ENCODE measurements around the gene OSBP. TPM values are rescaled to one million over a fixed set of nuclear protein-coding genes. Genes with fewer than 3 reads are reported as not detected.

The OSBP gene
- total and polyA plus RNA-seq, 9 of the 15 experiments (the other 6 are each of a cell fraction or from before 2014, with no cell fraction given) = 11.7 to 49.0 (median 28.7) TPM

DNA sequence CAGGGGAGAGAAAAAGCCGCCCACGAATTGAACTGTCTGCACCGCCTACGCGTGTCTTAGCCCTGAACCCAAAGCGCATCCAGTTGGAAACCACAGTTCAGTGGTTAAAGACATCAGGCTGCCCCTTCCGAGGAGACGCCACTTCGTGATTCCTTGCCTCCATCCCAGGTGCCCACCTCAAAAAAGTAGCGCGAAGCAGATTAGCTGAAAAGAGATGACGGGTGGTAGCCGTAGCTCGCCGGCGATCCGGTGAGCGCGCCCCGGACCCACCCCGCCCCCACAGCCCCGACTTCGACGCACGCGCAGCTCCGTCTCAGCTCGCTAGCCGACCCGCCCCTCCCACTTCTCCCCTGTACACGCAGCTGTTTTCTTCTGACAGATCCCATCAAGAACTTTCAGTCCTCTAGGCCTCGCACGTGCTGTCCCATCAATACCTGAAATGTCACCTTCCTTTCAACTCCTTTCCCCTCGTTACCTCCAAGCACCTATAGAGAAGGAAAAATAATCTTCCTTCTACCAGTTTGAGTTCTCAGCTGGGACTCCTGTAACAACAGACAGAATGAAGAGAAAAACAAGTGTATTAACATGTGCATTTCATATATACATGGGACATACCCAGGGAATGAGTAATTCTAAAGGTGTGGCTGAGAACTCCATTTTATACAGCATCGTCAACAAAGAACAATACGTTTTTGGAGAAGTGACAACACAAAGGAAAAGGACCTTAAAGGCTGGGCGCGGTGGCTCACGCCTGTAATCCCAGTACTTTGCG lies 54.7 kb downstream of the OSBP start (continued):
- TF ChIP-seq, protein P1, sequence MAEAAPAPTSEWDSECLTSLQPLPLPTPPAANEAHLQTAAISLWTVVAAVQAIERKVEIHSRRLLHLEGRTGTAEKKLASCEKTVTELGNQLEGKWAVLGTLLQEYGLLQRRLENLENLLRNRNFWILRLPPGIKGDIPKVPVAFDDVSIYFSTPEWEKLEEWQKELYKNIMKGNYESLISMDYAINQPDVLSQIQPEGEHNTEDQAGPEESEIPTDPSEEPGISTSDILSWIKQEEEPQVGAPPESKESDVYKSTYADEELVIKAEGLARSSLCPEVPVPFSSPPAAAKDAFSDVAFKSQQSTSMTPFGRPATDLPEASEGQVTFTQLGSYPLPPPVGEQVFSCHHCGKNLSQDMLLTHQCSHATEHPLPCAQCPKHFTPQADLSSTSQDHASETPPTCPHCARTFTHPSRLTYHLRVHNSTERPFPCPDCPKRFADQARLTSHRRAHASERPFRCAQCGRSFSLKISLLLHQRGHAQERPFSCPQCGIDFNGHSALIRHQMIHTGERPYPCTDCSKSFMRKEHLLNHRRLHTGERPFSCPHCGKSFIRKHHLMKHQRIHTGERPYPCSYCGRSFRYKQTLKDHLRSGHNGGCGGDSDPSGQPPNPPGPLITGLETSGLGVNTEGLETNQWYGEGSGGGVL (CRISPR knock-in tag; IDR thresholded peaks at IDR 0.05) = no peak
- TF ChIP-seq PCBP2 (IDR thresholded peaks at IDR 0.05; ENCODE audit: low read depth, low read length, poor library complexity, severe bottlenecking) (no peak), PML (IDR thresholded peaks at IDR 0.05; ENCODE audit: low read length) (peak; percentile 7; the same call in 1 of the 2 replicates), CHD1 (IDR thresholded peaks at IDR 0.05; ENCODE audit: low read length) (peak; percentile 77), ASH1L (IDR thresholded peaks at IDR 0.05; ENCODE audit: borderline replicate concordance, low read depth, partially characterized antibody) (peak; percentile 18), ZBTB1 (CRISPR knock-in tag; IDR thresholded peaks at IDR 0.05; ENCODE audit: borderline replicate concordance, low read depth) (no peak), FOXP1 (CRISPR knock-in tag; IDR thresholded peaks at IDR 0.05) (0 out of 2 replicates have a peak, but pooled peaks have one; percentile 35), SAP30 (IDR thresholded peaks at IDR 0.05; ENCODE audit: borderline replicate concordance, insufficient read depth, low read depth, low read length, poor library complexity, severe bottlenecking) (peak; percentile 76), RUNX1 (IDR thresholded peaks at IDR 0.05; ENCODE audit: low read depth) (no peak), ZNF197 (CRISPR knock-in tag; IDR thresholded peaks at IDR 0.05; ENCODE audit: low read depth) (no peak), HCFC1 (IDR thresholded peaks at IDR 0.05; ENCODE audit: low read depth, low read length) (no peak)
- TF ChIP-seq, protein P2, sequence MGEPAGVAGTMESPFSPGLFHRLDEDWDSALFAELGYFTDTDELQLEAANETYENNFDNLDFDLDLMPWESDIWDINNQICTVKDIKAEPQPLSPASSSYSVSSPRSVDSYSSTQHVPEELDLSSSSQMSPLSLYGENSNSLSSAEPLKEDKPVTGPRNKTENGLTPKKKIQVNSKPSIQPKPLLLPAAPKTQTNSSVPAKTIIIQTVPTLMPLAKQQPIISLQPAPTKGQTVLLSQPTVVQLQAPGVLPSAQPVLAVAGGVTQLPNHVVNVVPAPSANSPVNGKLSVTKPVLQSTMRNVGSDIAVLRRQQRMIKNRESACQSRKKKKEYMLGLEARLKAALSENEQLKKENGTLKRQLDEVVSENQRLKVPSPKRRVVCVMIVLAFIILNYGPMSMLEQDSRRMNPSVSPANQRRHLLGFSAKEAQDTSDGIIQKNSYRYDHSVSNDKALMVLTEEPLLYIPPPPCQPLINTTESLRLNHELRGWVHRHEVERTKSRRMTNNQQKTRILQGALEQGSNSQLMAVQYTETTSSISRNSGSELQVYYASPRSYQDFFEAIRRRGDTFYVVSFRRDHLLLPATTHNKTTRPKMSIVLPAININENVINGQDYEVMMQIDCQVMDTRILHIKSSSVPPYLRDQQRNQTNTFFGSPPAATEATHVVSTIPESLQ (CRISPR knock-in tag; IDR thresholded peaks at IDR 0.05) = no peak
- TF ChIP-seq, protein P3, sequence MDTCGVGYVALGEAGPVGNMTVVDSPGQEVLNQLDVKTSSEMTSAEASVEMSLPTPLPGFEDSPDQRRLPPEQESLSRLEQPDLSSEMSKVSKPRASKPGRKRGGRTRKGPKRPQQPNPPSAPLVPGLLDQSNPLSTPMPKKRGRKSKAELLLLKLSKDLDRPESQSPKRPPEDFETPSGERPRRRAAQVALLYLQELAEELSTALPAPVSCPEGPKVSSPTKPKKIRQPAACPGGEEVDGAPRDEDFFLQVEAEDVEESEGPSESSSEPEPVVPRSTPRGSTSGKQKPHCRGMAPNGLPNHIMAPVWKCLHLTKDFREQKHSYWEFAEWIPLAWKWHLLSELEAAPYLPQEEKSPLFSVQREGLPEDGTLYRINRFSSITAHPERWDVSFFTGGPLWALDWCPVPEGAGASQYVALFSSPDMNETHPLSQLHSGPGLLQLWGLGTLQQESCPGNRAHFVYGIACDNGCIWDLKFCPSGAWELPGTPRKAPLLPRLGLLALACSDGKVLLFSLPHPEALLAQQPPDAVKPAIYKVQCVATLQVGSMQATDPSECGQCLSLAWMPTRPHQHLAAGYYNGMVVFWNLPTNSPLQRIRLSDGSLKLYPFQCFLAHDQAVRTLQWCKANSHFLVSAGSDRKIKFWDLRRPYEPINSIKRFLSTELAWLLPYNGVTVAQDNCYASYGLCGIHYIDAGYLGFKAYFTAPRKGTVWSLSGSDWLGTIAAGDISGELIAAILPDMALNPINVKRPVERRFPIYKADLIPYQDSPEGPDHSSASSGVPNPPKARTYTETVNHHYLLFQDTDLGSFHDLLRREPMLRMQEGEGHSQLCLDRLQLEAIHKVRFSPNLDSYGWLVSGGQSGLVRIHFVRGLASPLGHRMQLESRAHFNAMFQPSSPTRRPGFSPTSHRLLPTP (IDR thresholded peaks at IDR 0.05; ENCODE audit: borderline replicate concordance, extremely low read depth, insufficient read length) = no peak
- TF ChIP-seq, protein P4, sequence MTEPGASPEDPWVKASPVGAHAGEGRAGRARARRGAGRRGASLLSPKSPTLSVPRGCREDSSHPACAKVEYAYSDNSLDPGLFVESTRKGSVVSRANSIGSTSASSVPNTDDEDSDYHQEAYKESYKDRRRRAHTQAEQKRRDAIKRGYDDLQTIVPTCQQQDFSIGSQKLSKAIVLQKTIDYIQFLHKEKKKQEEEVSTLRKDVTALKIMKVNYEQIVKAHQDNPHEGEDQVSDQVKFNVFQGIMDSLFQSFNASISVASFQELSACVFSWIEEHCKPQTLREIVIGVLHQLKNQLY (CRISPR knock-in tag; conservative IDR thresholded peaks at IDR 0.05) = no peak

All from K562 (cell line).